GM19025 (cell line): ENCODE data around the gene HTD2.
"Not testable (repeated sequence)": the region's sequence is repeated elsewhere in the genome, so short reads cannot be mapped to it uniquely, and the experiment has no call there.

Experiments
- ATAC-seq: cut with Tn5 transposase; IDR thresholded peaks from one replicate; pipeline ENCODE4 v1.9.1; 2021; ENCODE audit warnings: mild to moderate bottlenecking, low read depth, moderate library complexity; ENCODE audit not compliant: unreplicated experiment

Gene HTD2

GRCh38 chr3:58305882-58306711, at the start of gene HTD2, which contains the start of gene RPP14:
Gene HTD2 (plus strand): TSS chr3:58306520. CDS start chr3:58317614, 11,094 bp downstream.
Gene RPP14 (plus strand): TSS chr3:58306245. CDS start chr3:58310330, 4,085 bp downstream.
- ATAC-seq: peak; percentile 87

GRCh38 chr3:58258392-58259055, 47.8 kb upstream of the HTD2 start:
- no peak for ATAC-seq

GRCh38 chr3:58260261-58260731, 46.0 kb upstream of the HTD2 start:
- no peak for ATAC-seq

GRCh38 chr3:58260733-58261132, 45.6 kb upstream of the HTD2 start:
- ATAC-seq: no peak

- ATAC-seq: no peak
These were observed 44.2 kb upstream of the HTD2 start for GRCh38 chr3:58261954-58262666.

- no peak for ATAC-seq
These were observed 39.7 kb upstream of the HTD2 start for GRCh38 chr3:58266577-58266976.

GRCh38 chr3:58267543-58267942, 38.8 kb upstream of the HTD2 start:
- not testable (repeated sequence) for ATAC-seq

- ATAC-seq: no peak
These were observed 37.0 kb upstream of the HTD2 start for GRCh38 chr3:58269356-58269755.

GRCh38 chr3:58270485-58270884, 35.8 kb upstream of the HTD2 start:
- ATAC-seq: no peak

- ATAC-seq: no peak
These were observed 34.3 kb upstream of the HTD2 start for GRCh38 chr3:58271901-58272501.

- no peak for ATAC-seq
These were observed 33.4 kb upstream of the HTD2 start for GRCh38 chr3:58272891-58273290.

GRCh38 chr3:58273362-58273761, 33.0 kb upstream of the HTD2 start:
- not testable (repeated sequence) for ATAC-seq

- ATAC-seq: no peak
These were observed 32.2 kb upstream of the HTD2 start for GRCh38 chr3:58274027-58274614.

- ATAC-seq: no peak
These were observed 25.3 kb upstream of the HTD2 start for GRCh38 chr3:58281069-58281468.

GRCh38 chr3:58285334-58285733, 21.0 kb upstream of the HTD2 start:
- no peak for ATAC-seq

- ATAC-seq: no peak
These were observed 19.0 kb upstream of the HTD2 start for GRCh38 chr3:58287354-58287753.

- ATAC-seq: no peak
These were observed 18.1 kb upstream of the HTD2 start for GRCh38 chr3:58288011-58288728.

- not testable (repeated sequence) for ATAC-seq
These were observed 17.2 kb upstream of the HTD2 start for GRCh38 chr3:58288964-58289613.

- ATAC-seq: not testable (repeated sequence)
These were observed 15.9 kb upstream of the HTD2 start for GRCh38 chr3:58290446-58290845.
